Amniotic stem cell (primary cell): Measurements from ENCODE around the gene SBF1.

Experiments used
- DNase-seq: peaks from one replicate; lab custom pipeline; 2025; lab: John Stamatoyannopoulos, UW

Gene SBF1

DNA sequence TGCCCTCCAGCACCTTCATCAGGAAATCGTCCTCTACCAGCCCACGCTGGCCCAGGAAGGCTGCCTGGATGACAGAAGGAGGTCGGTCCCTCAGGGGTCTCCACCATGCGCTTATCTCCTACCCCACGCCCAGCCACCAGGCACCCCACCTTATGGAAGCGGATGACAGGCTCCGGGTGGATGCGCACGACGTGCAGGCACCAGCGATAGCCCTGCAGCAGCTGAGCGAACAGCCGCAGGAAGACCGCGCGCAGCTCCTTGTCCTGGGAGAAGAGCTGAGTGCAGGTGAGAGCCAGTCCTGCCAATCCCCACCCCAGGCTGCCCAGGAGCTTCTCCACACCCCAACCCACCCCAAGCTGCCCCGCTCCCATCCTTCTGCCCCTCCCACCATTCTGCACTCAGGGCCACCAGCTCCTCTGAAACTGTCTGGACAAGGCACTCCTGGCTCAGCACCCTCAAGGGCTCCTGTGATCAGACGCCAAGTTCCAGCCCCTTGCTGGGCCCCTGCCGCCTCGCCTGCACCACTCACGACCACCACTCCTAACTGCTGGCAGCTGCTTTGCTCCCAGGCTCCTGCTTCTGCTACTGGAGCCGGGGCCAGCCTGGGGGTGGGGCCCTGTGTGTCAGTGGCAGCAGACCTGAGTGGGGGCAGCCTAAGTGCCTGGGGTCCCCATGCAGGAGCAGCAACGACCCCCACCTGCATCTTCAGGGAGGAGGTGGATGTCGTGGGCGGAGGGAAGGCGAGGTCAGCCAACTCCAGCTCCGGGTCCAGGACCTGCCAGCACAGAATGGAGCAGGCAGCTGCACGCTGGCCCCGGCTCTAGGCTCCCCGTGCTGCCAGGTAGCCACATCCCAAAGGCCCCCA lies 9.5 kb downstream of the SBF1 start:
- DNase-seq, result no peak

DNA sequence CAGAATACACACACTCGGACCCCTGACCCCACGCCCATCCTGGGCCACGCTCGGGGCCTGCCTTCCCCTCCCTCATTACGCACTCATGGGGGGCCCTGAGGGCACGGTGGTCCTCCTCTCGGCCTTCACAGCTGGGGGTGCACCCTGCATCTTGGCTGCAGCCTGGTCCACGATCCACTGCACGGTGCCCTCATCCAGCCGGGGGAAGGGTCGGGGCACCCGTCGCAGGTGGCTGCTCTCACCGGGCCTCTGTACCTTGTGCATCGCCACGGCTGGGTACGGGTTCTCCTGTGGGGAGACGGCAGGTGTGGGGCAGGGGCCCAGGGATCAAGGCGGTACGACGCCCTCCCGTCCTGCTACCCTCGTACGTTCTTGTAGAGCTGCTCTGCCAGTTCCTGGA lies 10.4 kb downstream of the SBF1 start:
- no peak for DNase-seq

DNA sequence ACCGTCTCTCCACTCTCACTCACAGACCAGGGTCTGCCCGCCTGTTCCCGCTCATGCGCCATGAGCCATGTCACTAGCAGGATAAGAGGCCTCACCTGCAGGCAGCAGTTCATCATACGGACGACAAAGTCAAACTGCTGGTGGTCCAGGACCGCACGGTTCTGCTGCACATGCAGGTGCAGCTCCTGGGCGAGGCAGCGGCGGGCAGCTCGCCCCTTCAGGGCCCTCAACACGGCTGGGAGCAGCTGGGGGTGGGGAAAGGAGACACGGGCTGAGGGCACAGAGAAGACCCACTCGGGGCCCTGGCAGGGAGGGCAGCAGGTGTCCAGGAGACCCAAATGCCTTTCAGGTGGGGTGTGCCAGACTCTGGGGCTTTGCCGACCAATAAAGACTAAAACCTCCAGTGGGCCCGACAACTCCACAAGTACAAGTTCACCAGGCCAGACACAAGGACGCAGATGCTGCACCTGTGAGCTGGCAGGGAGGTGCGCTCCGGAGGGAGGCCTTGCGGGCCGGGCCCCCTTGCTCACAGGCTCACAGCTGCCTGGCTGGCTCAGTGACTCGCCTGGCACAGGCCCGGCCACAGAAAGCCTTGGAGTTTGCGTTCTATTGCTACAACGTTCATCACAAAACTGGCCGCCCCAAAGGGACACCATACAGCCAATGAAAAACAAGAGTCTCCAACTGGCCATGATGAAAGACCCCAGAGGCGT lies 11.5 kb downstream of the SBF1 start:
- no peak for DNase-seq

DNA sequence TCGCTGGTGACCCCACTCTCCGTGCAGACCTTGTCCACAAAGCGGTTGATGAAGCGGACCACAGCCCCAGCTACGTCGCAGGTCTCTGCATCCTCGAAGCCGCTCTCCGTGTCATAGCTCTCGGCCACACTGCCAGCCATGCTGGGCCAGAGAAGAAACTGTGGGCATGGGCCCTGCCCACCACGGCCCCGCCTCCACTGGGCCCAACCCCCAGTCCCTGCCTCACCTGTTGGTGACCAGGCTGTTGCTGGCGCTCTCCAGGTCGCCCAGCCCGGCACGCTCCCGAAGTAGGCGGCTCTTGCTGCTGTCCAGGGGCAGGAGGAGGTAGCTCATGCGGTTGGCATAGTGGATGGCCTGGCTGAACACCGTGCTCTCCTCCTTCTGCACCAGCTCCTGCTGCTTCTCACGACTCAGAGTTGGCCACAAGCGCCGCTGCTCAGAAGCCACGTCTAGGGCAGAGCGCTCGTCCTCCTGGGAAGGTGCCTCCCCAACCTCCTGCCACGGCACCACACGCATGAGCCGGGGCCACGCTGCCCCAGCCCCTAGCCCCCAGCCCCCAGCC lies 12.8 kb downstream of the SBF1 start:
- no peak for DNase-seq

DNA sequence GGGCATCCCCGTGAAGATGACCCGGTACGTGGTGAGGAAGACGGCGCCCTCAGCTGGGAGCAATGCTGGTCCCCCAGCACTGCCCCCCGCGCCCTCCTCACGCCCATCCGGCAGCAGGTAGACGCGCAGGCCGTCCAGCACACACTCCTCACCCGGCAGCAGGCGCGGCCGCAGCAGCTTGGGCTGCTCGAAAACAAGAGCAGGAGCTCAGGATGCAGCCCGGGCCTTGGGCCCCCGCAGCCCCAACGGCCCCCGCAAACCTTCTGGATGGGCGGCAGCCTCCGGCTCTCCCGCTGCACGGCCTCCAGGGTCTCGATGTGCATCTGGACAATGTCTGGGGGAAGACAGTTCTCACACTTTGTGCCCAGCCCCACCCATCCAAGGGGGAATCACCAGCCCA lies 13.3 kb downstream of the SBF1 start:
- DNase-seq, result no peak

DNA sequence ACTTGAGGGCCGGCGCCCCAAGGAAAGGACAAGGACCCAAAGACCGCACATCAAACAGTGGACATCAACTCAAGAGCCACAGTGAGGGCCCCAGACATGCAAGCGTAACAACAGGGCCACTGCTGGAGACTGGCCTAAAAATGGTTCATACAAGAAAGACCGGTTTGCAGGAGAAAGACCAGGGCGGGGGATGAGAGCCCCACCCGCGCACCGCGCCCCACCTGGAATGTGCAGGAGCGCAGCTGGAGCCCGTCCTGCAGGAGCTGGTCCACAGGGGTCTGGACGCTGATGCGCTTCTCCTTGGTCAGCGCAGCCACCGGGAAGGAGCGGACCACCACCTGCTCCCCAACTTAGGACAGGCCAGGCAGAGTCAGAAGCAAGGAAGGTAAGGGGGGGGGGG lies 13.9 kb downstream of the SBF1 start:
- no peak for DNase-seq

DNA sequence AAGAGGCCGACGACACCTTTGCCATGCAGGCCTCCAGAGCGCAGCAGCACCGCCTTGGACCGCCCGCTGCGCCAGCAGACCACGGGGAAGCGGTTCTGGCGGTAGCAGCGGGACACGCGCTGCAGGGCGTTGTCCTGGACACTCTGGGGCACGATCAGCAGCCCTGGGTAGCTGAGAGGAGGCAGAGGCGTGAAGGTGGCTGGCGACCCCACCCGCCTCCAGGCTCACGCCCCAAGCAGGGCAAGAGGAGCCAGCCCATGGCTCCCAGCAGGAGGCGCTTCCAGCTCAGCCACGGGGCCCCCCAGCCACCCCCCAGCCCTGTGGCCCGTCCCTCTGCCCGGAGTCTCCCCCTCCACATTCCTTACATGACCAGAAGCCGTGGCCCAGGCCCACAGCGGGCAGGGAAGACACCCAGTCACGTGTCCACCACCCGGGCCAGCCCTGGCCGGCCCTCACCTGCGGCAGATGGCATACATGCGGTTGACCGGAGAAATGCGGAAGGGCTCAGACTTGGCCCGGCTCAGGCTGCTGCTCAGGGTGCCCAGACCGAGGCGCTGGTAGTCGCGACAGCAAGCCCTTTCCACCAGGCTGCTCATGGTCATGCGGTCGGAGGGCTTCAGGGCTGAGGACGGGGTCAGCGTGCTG lies 15.2 kb downstream of the SBF1 start:
- no peak for DNase-seq

DNA sequence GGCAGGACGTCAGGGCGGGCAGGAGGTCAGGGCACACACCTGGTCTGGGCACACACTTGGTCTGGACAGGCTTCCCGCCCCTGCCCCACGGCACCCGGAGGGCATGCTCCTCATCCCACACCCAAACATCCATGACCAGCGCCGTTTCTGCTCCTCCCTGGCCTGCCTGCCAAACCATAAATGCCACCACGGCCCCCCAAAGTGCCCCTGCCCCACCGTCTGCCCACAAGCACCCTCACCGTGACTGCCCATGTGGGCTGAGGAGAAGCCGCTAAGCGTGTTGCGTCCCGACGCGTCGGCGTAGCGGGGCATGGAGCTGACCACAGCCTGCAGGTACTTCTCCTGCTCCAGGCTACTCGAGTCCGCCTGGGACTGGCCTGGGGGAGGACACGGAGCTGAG lies 15.8 kb downstream of the SBF1 start:
- DNase-seq, result no peak

DNA sequence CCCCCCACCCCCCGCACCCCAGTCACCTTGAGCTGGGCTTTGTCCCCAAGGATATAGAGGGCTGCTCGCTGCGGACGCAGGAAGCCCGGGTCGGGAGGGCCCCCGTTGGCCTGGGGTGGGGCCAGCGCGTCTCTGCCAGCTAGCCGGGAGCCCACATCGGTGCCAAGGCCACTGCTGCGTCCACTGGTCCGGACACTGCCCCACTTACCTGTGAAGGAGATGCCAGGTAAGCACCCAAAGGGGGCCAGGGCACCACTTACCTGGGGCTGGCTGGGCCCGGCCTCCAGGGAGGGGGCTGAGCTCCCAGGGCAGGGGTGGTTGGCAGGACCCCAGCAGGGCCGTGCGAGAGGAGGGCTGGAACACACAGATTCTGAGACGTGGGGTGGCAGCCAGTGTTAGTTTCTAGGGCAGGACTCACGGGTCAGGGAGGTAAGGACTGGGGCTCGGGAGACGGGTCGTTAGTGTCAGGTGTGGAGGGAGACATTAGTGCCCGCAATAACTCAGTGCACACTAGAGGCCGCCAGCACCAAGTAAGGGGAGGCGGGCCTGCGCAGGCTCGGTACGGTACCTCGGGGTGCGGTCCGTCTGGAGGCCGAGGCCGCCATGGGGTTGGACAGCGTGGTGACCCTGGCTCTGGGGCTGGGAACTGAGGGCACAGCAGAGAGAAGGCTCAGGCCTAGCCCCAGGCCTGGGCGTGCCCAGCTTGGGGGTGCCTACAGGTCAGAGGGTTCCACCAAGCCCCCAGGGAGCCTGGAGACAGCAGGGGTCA lies 18.2 kb downstream of the SBF1 start:
- no peak for DNase-seq

DNA sequence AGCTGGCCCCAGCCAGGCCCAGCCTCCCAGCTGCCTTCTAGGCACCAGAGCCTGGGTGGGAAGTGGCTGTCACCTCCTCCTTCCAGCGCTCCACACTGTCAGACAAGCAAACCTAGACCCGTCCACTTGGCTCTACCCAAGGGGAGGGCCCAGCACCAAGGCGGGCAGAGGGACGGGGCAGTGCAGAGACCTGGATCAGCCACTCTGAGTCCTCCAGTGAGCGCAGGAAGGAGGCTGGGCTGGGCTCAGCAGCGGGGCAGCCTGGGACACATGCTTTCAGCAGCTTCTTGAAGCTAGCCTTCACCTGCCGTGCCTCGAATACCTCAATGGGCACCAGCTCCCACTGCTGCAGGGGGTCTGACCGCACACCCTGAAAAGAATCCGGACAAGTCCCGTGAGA lies 18.8 kb downstream of the SBF1 start:
- no peak for DNase-seq

DNA sequence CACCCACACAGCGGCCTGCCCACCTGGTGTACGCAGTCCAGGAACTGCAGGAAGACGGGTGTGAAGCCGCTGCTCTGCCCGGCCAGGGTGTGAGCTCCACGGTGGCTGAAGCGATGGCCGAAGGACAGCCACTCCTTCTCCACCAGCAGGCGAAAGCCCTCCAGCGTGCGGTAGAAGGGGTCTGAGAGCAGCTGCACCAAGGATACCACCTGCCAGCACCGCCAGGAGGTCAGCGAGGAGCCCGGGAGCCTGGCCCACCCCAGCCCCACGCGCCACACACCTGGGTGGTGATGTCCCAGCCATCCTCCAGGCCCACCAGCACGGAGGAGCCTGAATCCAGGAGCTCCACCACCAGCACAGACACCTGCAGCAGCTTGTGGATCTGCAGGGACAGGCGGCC lies 19.6 kb downstream of the SBF1 start:
- DNase-seq, result no peak

DNA sequence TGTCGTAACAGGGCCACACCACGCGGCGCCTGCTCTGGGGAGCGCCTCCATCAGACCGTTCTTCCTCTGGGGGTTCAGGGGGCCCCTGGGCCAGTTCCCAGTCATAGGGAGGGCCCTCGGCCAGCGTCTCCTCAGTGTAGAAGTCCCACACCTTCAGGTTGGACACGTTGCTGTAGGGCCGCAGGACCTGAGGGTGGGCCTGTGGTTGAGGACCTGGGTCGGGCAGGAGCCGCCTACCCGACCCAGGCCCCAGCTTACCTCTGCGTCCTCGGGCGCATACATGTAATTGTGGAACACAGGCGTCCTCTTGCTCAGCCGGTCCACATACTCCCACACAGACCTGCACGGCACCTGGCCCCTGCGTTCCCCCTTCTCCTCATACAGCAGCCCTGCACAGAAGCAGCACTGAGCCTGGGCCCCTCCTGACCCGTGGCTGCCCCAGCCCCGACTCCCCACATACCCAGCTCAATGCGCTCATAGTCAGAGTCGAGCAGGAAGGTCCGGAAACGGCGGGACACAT lies 20.2 kb downstream of the SBF1 start:
- DNase-seq, result no peak

DNA sequence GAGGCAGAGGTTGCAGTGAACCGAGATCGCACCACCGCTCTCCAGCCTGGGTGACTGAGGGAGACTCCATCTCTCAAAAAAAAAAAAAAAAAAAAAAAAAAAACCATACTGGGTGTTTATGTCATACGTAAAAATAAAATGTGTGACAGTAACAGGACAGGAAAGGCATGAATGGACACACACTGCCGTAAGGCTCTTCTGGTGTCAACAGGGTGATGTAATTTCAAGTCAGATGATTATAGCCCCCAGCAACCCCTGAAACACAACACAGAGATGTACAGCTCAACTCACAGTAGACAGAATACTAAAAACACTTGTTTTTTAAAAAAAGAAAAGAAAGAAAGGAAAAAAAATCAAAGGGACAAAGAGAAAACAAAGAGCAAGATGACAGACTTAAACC lies 22.2 kb downstream of the SBF1 start:
- no peak for DNase-seq

DNA sequence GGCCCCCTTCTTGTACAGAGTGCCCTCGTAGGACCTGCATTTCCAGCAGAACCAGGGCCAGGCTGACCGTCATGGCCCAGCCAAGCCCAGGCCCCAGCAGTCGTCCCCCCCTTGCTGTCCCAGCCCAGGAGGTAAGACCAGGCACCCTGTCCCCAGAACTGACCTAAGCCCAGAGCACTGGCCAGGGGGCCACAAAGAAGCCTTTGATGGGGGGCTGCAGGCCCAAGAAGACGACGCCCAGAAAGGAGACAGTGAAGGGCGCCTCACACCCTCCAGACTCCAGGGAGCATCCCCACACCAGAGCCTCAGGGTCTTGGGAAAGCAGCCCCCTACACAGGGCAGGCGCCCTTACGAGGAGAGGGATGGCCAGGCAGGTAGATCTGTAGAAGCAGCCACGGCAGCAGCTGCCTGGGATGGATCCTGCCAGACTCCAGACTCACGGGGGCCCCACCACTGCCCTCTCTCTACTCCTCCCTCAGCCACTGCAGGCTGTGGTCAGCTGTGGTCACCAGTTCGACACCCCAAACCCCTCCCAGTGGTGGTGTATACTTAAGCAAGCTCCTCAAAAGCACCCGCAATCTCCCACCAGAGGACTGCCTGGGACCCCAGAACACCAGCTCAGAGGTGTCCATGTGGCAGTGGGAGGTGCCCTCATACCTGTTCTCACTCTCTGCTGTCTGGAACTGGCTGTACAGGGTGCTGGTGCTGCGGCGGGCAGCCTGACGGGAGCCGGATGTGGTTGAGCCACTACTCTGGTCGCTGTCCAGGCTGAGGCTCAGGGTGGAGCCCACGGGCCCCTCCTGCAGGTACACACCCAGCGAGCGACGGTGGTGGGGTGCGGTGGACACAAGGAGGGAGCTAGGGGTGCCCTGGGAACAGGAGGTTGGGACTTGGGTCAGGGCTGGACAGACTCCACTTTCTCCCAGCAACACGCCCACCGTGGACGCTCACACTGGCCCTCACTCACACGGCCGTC lies 27.0 kb downstream of the SBF1 start:
- no peak for DNase-seq

DNA sequence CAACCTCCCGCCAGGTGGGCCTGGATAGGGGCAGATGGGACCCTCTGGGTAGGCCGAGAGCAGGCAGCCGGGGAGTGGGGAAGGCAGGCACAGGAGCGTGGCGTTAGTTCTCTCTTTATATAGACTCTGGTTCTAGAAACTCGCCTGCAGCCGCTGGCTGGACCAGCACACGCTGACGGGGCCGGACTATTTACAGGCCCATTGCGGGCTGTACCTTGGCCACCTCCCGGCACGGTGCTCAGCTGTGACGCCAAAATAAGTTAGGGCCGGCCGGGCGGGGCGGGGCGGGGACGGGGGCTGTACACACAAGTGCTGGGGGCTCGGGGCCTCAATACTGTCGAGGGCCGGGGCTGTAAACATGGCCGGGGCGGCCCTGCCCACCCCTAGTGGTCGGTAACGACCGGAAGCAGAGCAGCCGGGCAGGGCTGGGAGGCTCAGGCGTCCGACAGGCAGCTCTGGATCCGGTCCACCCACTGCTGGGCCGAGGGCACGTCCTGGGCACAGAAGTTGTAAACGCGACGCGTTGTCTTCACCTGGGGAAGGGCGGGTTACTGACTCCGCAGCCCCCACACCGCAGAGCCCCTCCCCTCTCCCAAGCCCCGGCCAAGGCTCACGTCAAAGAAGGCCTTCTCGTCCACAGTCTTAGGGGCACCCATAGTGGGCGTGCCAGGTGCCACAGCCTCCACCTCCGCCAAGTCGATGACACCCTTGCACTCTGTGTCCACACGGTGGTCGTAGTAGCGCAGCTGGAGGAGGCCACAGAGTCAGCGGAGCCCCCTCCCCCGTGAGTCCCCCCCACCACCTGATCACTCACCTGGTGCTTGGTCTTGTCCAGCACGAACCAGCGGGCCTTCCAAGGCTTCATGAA lies 27.9 kb downstream of the SBF1 start:
- no peak for DNase-seq

DNA sequence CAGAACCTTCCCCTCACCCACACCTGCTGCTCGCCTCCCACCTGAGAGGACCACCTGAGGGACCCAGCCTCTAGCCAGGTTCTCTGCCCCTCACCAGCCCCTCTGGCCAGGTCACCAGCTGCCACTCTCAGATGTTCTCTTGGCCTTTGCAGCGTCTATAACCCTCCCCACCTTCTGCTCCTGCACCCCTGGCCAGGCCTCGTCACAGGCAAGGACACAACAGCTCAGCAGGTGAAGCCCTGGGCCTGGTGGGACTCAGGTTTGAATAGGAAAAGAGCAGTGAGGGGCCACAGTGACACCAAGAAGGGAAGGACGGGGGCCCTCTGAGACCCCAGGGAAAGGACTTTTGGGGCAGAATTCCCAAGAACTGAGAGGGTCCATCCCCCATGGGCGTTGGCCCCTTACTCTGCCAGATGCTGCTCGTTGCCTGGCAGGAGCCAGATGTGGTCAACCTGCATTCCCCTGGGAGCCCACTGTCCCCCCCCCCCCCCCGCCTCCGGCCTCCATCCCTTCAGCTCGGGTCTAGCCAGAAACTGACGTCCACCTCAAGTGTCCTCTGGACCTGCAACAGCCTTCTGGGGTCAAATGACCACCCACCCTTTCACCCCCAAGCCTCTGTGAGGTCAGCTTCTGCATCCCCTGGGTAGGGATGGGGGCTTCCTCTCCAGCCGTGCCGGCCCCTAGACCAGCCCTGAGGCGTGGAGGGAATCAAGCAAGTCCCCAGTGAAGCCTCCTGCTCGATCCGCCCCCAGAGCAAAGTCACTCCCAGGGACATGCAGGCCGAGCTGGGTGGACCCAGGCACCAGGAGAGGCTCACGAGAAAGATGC lies 28.7 kb downstream of the SBF1 start:
- no peak for DNase-seq

DNA sequence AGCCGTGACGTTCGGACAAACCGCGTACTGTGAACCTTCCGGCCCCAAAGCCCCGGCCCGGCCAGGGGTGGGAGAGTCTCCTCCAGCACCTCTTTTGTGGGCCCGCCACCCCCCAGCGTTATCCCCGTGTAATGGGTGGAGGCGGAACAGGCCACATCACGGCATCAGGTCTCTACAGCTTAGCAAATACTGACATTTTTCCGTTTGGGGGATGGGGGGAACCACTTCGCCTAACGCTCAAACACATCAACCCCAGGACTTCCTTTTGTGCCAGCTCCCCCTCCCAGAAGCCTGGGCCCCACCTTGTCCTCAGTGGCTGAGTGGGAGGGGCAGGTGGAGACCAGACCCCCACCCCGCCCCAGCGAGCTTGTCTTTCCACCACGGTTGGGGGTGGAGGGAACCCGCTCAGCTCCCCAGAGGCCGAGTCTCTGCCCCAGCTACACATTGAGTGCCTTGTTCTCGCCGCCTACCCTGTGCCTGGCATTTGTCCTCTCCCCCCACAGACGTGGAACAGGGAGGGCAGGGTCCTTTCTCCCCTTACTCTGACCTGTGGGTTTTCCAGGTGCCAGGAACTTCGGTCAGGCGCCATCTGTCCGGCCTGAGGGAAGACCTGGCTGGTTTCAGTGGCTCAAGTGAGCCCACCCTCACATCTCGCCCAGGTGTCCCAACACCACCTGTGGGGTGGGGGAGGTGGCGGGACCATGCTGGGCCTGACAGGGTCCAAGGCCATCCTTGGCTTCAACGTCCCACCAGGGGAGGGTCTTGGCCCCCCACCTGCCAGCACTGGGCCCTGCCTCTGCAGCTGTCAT lies 29.6 kb downstream of the SBF1 start:
- no peak for DNase-seq

DNA sequence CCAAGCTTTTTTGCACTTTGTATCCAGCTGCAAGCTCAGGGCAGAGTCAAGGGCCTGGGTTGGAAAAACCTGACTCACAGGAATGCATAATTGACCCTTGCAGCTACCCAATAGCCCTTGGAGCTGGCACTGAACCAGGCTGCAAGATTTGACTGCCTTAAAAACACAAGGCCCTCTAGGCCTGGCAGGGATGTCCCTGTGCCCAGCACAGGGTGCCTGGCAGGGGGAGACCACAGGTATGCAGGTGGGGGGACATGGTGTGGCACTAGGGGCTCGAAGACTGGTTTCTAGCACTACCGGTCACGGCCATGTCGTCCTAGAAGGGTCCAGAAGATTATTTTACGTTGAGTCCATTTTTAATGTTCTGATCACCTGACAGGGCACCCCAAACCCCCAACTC lies 30.2 kb downstream of the SBF1 start:
- no peak for DNase-seq
